Lower leg skin (tissue), 4 donors: ENCODE results near the gene IFNL4. TPM values are rescaled to one million over a fixed set of nuclear protein-coding genes. Genes with fewer than 3 reads are reported as not detected.

ENCODE experiments used
- DNase-seq, 2 donors: peaks; one replicate each; pipeline ENCODE4 v3.0.0-alpha.2; 2019; ENCODE audit warnings: low spot score in 2 of 2
- H3K4me3 ChIP-seq: fragments of 200-600 bp; sonication (generic); 2 replicates; pipeline ENCODE4 v1.5.1; 2017; ENCODE audit warnings: mild to moderate bottlenecking, low read depth; ENCODE audit not compliant: poor library complexity, severe bottlenecking
- CTCF ChIP-seq, 3 donors: fragments of 450-650 bp; IDR thresholded peaks; one replicate each; pipeline ENCODE4 v1.5.1; 2016; ENCODE audit warnings: antibody characterized with exemption in 3 of 3, mild to moderate bottlenecking in 3 of 3, moderate library complexity in 2 of 3
- POLR2A ChIP-seq, 2 donors: fragments of 450-650 bp; IDR thresholded peaks; one replicate each; pipeline ENCODE4 v1.6.1; 2016 to 2017; ENCODE audit warnings: antibody characterized with exemption in 2 of 2, mild to moderate bottlenecking in 1 of 2, moderate library complexity in 1 of 2
- WGBS, 2 donors: methylation state at CpG; one replicate each; pipeline ENCODE4 v1.1.5; 2018; 5-methylcytosine and 5-hydroxymethylcytosine counted together
- intact Hi-C: fragments of 100-400 bp; cut with DNase I; formaldehyde crosslinking; loops from one replicate; pipeline ENCODE4 v1.15.0; 2023; ENCODE audit warnings: low total_unique reads
- total RNA-seq, 4 donors: library from RNA; depleted of rRNA; stranded (reverse); fragments of >200 nt; gene quantifications; one replicate each; pipeline ENCODE4 v1.1.0, GENCODE V29; 2016

Gene IFNL4
- total RNA-seq, 4 donors from 2014 or later, result not detected

- intact Hi-C loops, result no loop called here
- TF ChIP-seq POLR2A (IDR thresholded peaks at IDR 0.05) (no peak), CTCF (IDR thresholded peaks at IDR 0.05) (no peak)
- 37 to 39% methylated on average over 22 of the region's 22 CpGs for WGBS, 2 donors
- no peak overlapping the region for H3K4me3 ChIP-seq
- DNase-seq, result peak in 1 of 2 donors; percentile 85
Measured at GRCh38 chr19:39237200-39238184, 11.2 kb downstream of the IFNL4 start.

DNA sequence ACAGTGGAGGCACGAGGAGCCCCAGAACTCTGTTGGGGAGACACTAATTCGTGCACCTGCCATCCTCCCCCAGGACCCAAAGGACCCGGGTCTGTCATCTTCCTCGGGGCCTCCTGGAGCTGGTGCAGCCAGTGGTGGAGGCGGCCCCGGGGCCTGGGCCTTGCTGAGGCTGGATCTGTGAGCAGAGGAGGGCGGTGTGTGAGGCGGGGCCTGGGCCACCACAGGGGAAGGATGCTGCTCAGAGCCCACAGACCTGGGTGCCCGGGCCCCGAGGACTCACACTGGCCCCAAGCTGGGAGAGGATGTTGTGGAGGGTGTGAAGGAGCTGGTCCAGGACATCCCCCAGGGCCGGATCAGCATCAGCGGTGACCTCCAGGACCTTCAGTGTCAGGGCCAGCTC is 12.1 kb downstream of the IFNL4 start:
- no peak overlapping the region for H3K4me3 ChIP-seq
- intact Hi-C loops, result no loop called here
- WGBS, 2 donors, result 64 to 70% methylated on average over 10 to 12 of the region's 12 CpGs
- no peak for TF ChIP-seq POLR2A (IDR thresholded peaks at IDR 0.05)
- no peak for TF ChIP-seq CTCF (IDR thresholded peaks at IDR 0.05)
- no peak for DNase-seq

DNA sequence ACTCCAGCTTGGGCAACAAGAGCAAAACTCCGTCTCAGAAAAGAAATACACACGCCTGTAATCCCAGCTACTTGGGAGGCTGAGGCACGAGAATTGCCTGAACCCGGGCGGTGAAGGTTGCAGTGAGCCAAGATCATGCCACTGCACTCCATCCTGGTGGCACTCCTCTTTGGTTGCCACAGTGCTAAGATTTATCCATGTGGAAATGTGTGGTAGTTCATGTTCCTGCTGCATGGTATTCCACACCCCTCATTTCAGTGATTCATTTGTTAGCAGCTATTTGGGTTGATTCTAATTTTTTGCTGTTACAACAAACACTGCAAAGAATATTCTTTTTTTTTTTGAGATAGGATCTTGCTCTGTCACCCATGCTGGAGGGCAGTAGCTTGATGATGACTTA is 15.9 kb downstream of the IFNL4 start:
- no peak for DNase-seq
- intact Hi-C loops, result no loop called here
- TF ChIP-seq POLR2A (IDR thresholded peaks at IDR 0.05) (no peak), CTCF (IDR thresholded peaks at IDR 0.05) (no peak)
- no peak overlapping the region for H3K4me3 ChIP-seq
- 78 to 91% methylated on average over 5 of the region's 5 CpGs for WGBS, 2 donors

DNA sequence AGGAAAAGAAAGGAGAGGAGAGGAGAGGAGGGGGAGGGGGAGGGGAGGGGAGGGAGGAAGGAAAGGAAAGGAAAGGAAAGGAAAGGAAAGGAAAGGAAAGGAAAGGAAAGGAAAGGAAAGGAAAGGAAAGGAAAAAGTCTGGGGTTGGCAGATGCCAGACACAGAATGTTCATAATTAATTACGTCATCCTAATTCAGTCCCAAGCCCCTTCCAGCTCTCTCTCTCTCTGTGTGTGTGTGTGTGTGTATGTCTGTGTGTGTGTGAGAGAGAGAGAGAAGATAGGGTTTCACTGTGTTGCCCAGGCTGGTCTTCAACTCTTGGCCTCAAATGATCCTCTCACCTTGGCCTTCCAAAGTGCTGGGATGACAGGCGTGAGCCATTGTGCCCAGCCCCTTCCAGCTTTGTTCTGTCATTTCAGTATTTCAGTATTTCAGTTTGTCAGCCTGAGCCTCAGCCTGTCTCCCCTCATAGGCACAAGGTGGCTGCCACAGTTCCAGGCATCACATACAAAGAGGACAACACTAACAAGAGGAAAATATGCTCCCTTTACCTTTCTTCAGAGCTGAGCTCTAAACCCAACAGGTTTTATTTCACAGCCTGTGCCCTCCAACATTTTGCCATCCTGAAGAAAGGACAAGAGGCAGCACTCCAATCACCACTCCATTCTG is 18.4 kb downstream of the IFNL4 start:
- DNase-seq, result no peak
- H3K4me3 ChIP-seq, result no peak overlapping the region
- no peak for TF ChIP-seq CTCF (IDR thresholded peaks at IDR 0.05)
- TF ChIP-seq POLR2A (IDR thresholded peaks at IDR 0.05), result no peak
- 70 to 86% methylated on average over 2 of the region's 2 CpGs for WGBS, 2 donors
- intact Hi-C loops, result no loop called here

- TF ChIP-seq POLR2A (IDR thresholded peaks at IDR 0.05) (no peak), CTCF (IDR thresholded peaks at IDR 0.05) (no peak)
- DNase-seq, result no peak
- no peak overlapping the region for H3K4me3 ChIP-seq
- intact Hi-C loops, result no loop called here
- 20 to 39% methylated on average over 3 of the region's 3 CpGs for WGBS, 2 donors
Measured at GRCh38 chr19:39224910-39225309, 23.7 kb downstream of the IFNL4 start.
